CD4-positive, alpha-beta T cell treated with Interleukin-6 for 4 hours (primary cell): ENCODE results near the gene TPSD1.
A peak's percentile ranks its signal among the peaks of the same experiment; 100 is the strongest.
"Not testable (repeated sequence)": the region's sequence is repeated elsewhere in the genome, so short reads cannot be mapped to it uniquely, and the experiment has no call there.

ENCODE experiments used
- DNase-seq: peaks from one replicate; pipeline ENCODE4 v3.0.0-alpha.2; 2020; ENCODE audit warnings: mixed read lengths

TPSD1 gene

GRCh38 chr16:1255276-1256122, at the start of gene TPSD1:
TSS of gene TPSD1 (plus strand) at chr16:1256069. CDS start at chr16:1256281, 212 bp downstream.
- DNase-seq = not testable (repeated sequence)

- DNase-seq = no peak
These were observed 49.5 kb upstream of the TPSD1 start for GRCh38 chr16:1206326-1206725.

GRCh38 chr16:1206786-1207185, 49.1 kb upstream of the TPSD1 start:
- peak; percentile 46 for DNase-seq

- peak; percentile 35 for DNase-seq
These were observed 47.5 kb upstream of the TPSD1 start for GRCh38 chr16:1208239-1208830.

GRCh38 chr16:1209081-1209480, 46.8 kb upstream of the TPSD1 start:
- DNase-seq = no peak

- no peak for DNase-seq
These were observed 45.4 kb upstream of the TPSD1 start for GRCh38 chr16:1210461-1210860.

- DNase-seq = no peak
These were observed 44.2 kb upstream of the TPSD1 start for GRCh38 chr16:1211451-1212268.

- no peak for DNase-seq
These were observed 43.2 kb upstream of the TPSD1 start for GRCh38 chr16:1212616-1213194.

GRCh38 chr16:1213231-1213630, 42.6 kb upstream of the TPSD1 start:
- DNase-seq = no peak

- DNase-seq = no peak
These were observed 42.0 kb upstream of the TPSD1 start for GRCh38 chr16:1213796-1214372.

- DNase-seq = no peak
These were observed 41.1 kb upstream of the TPSD1 start for GRCh38 chr16:1214719-1215118.

- DNase-seq = no peak
These were observed 40.1 kb upstream of the TPSD1 start for GRCh38 chr16:1215574-1216295.

GRCh38 chr16:1216296-1216619, 39.6 kb upstream of the TPSD1 start:
- DNase-seq = no peak

GRCh38 chr16:1216681-1217400, 39.0 kb upstream of the TPSD1 start:
- no peak for DNase-seq

- DNase-seq = no peak
These were observed 38.3 kb upstream of the TPSD1 start for GRCh38 chr16:1217526-1217925.

- no peak for DNase-seq
These were observed 37.6 kb upstream of the TPSD1 start for GRCh38 chr16:1218061-1218929.

- DNase-seq = no peak
These were observed 36.8 kb upstream of the TPSD1 start for GRCh38 chr16:1218930-1219611.

- DNase-seq = no peak
These were observed 35.7 kb upstream of the TPSD1 start for GRCh38 chr16:1220098-1220728.
